ENCODE data around the gene GAPDHS. TPM values are rescaled to one million over a fixed set of nuclear protein-coding genes. Genes with fewer than 3 reads are reported as not detected.

The GAPDHS gene
- total RNA-seq, 3 donors from 2014 or later (not counting 1 experiment from before 2014, with no cell fraction given) = not detected

DNA sequence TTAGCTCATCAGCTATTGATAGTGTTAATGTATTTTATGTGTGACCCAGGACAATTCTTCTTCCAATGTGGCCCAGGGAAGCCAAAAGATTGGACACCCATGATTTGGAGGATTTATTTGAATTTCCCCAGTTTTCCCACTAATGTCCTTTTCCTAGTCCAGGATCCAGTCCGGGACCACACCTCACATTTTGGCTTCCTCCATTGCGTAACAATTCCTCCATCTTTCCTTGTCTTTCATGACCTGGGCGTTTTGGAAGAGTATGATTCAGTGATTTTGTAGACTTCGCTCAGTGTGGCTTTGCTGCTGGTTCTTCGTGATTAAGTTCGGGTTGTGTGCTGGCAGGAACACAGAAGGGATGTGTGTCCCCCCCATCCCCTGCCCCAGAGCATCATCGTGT is 33.5 kb downstream of the GAPDHS start:
- Histone ChIP-seq H3K27me3 (ENCODE audit: control insufficient read depth, insufficient read depth, low read length) (peaks cover 2% of the 10 kb centered on the region), H3K27ac (ENCODE audit: low read length) (no peak overlapping the region), H3K4me3 (ENCODE audit: low read length) (no peak overlapping the region), H3K36me3 (ENCODE audit: control insufficient read depth, insufficient read depth, low read length) (no peaks in the 10 kb centered on the region), H3K9me3 (ENCODE audit: control insufficient read depth, insufficient read depth, low read length) (no peaks in the 10 kb centered on the region), H3K4me1 (ENCODE audit: control insufficient read depth, insufficient read depth, low read length) (no peaks in the 10 kb centered on the region)
- 90% methylated on average over 5 of the region's 7 CpGs for WGBS (ENCODE audit: insufficient coverage)
- intact Hi-C loops (cut with micrococcal nuclease) = no loop called here
- no peak for TF ChIP-seq CTCF (IDR thresholded peaks at IDR 0.05)
- Mint-ChIP-seq H3K27ac (no peak overlapping the region), H3K36me3 (no peaks in the 10 kb centered on the region), H3K27me3 (ENCODE audit: low read depth in 2 of 2) (peaks cover 12 to 22% of the 10 kb centered on the region in 2 donors), H3K4me3 (no peak overlapping the region), H3K9me3 (no peaks in the 10 kb centered on the region), H3K4me1 (no peaks in the 10 kb centered on the region)
- ATAC-seq (no peak), DNase-seq (no peak)

GRCh38 chr19:35569281-35569781 is 36.1 kb downstream of the GAPDHS start:
- no peaks in the 10 kb centered on the region for H3K4me1 Mint-ChIP-seq
- DNase-seq (no peak), ATAC-seq (no peak)
- no peak overlapping the region for H3K4me3 Mint-ChIP-seq
- no peaks in the 10 kb centered on the region for H3K36me3 Mint-ChIP-seq
- Histone ChIP-seq H3K4me1 (ENCODE audit: control insufficient read depth, insufficient read depth, low read length) (no peaks in the 10 kb centered on the region), H3K36me3 (ENCODE audit: control insufficient read depth, insufficient read depth, low read length) (no peaks in the 10 kb centered on the region), H3K9me3 (ENCODE audit: control insufficient read depth, insufficient read depth, low read length) (no peaks in the 10 kb centered on the region), H3K4me3 (ENCODE audit: low read length) (no peak overlapping the region), H3K27ac (ENCODE audit: low read length) (no peak overlapping the region), H3K27me3 (ENCODE audit: control insufficient read depth, insufficient read depth, low read length) (peaks cover 2% of the 10 kb centered on the region)
- WGBS (ENCODE audit: insufficient coverage) = 64% methylated on average over 5 of the region's 5 CpGs
- no peak overlapping the region for H3K27ac Mint-ChIP-seq
- intact Hi-C loops (cut with micrococcal nuclease) = no loop called here
- H3K9me3 Mint-ChIP-seq = no peaks in the 10 kb centered on the region
- TF ChIP-seq CTCF (IDR thresholded peaks at IDR 0.05) = no peak
- H3K27me3 Mint-ChIP-seq (ENCODE audit: low read depth in 2 of 2) = peaks cover 12 to 20% of the 10 kb centered on the region in 2 donors

GRCh38 chr19:35571406-35571965 is 38.2 kb downstream of the GAPDHS start:
- H3K36me3 Mint-ChIP-seq = peaks cover 13% of the 10 kb centered on the region
- Histone ChIP-seq H3K27ac (ENCODE audit: low read length) (no peak overlapping the region), H3K4me1 (ENCODE audit: control insufficient read depth, insufficient read depth, low read length) (no peaks in the 10 kb centered on the region), H3K9me3 (ENCODE audit: control insufficient read depth, insufficient read depth, low read length) (peaks cover 11% of the 10 kb centered on the region), H3K36me3 (ENCODE audit: control insufficient read depth, insufficient read depth, low read length) (no peaks in the 10 kb centered on the region), H3K27me3 (ENCODE audit: control insufficient read depth, insufficient read depth, low read length) (peaks cover 2% of the 10 kb centered on the region), H3K4me3 (ENCODE audit: low read length) (no peak overlapping the region)
- H3K4me1 Mint-ChIP-seq = no peaks in the 10 kb centered on the region
- DNase-seq (no peak), ATAC-seq (no peak)
- H3K9me3 Mint-ChIP-seq = peaks cover 4 to 11% of the 10 kb centered on the region in 2 donors
- no peak overlapping the region for H3K4me3 Mint-ChIP-seq
- 90% methylated on average over 1 of the region's 1 CpG for WGBS (ENCODE audit: insufficient coverage)
- H3K27me3 Mint-ChIP-seq (ENCODE audit: low read depth in 2 of 2) = peaks cover 9 to 20% of the 10 kb centered on the region in 2 donors
- H3K27ac Mint-ChIP-seq = no peak overlapping the region
- TF ChIP-seq CTCF (IDR thresholded peaks at IDR 0.05) = no peak
- intact Hi-C loops (cut with micrococcal nuclease) = no loop called here

DNA sequence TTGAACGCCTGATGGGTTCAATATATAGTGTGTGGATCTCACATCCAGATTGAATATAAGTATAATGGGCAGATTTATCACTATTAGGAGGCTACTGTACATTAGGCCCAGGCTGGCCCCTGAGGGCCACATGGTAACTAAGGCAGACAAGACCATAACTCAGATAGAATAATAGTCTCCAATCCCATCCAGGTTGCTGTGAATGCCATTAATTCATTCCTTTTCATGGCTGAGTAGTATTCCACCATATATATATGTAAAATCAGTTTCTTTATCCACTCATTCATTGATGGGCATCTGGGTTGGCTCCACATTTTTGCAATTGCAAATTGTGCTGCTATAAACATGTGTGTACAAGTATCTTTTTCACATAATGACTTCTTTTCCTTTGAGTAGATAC is 44.7 kb downstream of the GAPDHS start:
- WGBS (ENCODE audit: insufficient coverage) = 40% methylated on average over 1 of the region's 1 CpG
- no peak overlapping the region for H3K4me3 ChIP-seq (ENCODE audit: low read length)

More for the DNA sequence above, 44.7 kb downstream of the GAPDHS start:
- no peaks in the 10 kb centered on the region for H3K4me1 Mint-ChIP-seq
- intact Hi-C loops (cut with micrococcal nuclease) = no loop called here
- Histone ChIP-seq H3K36me3 (ENCODE audit: control insufficient read depth, insufficient read depth, low read length) (no peaks in the 10 kb centered on the region), H3K27me3 (ENCODE audit: control insufficient read depth, insufficient read depth, low read length) (no peaks in the 10 kb centered on the region), H3K27ac (ENCODE audit: low read length) (no peak overlapping the region), H3K9me3 (ENCODE audit: control insufficient read depth, insufficient read depth, low read length) (peaks cover 22% of the 10 kb centered on the region), H3K4me1 (ENCODE audit: control insufficient read depth, insufficient read depth, low read length) (no peaks in the 10 kb centered on the region)
- H3K27ac Mint-ChIP-seq = no peak overlapping the region
- no peak overlapping the region for H3K4me3 Mint-ChIP-seq
- DNase-seq (no peak), ATAC-seq (no peak)
- TF ChIP-seq CTCF (IDR thresholded peaks at IDR 0.05) = no peak
- peaks cover 13 to 16% of the 10 kb centered on the region in 2 donors for H3K27me3 Mint-ChIP-seq (ENCODE audit: low read depth in 2 of 2)
- peaks cover 10 to 19% of the 10 kb centered on the region in 2 donors for H3K9me3 Mint-ChIP-seq
- H3K36me3 Mint-ChIP-seq = peaks cover 16% of the 10 kb centered on the region
